Measurements from ENCODE around the gene TGM2.

- no peak for TF ChIP-seq ZNF8 (CRISPR knock-in tag; IDR thresholded peaks at IDR 0.05)
- no peak for TF ChIP-seq OSR1 (CRISPR knock-in tag; IDR thresholded peaks at IDR 0.05)
These were observed 2.9 kb downstream of the TGM2 start for GRCh38 chr20:38162149-38162548.
